Measurements from ENCODE around the gene CNTN5.
"Not testable (repeated sequence)": the region's sequence is repeated elsewhere in the genome, so short reads cannot be mapped to it uniquely, and the experiment has no call there.

The CNTN5 gene

DNA sequence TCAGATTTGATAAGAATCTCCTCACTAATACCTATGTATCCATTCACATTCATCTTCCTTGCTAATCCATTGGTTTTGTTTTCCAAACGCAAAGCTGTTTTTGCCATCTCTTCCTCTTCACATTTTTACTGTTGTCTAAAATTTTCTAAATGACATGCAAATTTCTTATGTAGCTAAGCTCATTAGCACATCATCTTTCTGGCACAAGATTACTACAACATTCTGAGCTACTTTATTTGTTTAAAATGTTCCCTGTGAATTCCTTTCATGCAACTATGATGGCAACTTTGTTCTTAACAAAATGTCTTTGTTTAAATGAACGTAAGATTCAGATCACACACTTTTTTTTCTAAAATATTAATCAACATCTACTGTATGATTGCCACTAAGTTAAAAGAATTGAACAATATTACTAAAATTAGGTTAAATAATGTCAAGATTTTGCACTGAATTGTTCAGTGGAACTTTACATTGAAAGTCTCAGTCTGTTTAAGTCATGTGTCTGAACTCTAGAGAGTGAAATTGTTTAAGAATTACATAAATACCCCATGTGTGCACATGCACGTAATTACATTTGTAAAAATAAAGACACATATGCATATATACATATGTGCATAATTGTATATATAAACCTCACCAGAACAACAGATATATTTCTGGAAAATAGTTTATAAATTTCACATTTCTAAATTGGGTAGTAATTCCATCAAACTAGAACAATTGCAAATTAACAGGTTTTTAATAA lies 688.4 kb downstream of the CNTN5 start:
- DNase-seq (ENCODE audit: low read depth in 2 of 2, low spot score in 1 of 2) = no peak

- DNase-seq (ENCODE audit: low read depth in 2 of 2, low spot score in 1 of 2) = no peak
Measured at GRCh38 chr11:99716302-99716701, 695.6 kb downstream of the CNTN5 start.

DNA sequence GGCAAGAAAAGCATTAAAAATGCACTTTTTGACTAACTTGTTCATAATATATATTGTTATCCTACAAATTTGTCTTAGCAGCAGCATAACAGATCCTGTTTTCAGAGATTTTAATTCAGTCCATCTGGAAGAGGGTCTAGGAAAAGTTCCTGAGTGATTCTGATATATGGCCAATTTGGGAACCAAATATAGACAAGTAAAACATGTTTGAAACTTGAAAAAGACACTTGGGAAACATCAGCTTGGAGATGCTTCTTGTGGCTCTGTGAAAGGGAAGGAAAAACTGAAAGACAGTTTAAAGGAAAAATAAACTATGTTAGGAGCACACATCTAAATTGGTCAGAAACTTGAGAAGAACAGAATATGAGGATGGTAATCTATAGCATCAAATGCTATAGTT lies 697.5 kb downstream of the CNTN5 start:
- no peak for DNase-seq (ENCODE audit: low read depth in 2 of 2, low spot score in 1 of 2)

DNA sequence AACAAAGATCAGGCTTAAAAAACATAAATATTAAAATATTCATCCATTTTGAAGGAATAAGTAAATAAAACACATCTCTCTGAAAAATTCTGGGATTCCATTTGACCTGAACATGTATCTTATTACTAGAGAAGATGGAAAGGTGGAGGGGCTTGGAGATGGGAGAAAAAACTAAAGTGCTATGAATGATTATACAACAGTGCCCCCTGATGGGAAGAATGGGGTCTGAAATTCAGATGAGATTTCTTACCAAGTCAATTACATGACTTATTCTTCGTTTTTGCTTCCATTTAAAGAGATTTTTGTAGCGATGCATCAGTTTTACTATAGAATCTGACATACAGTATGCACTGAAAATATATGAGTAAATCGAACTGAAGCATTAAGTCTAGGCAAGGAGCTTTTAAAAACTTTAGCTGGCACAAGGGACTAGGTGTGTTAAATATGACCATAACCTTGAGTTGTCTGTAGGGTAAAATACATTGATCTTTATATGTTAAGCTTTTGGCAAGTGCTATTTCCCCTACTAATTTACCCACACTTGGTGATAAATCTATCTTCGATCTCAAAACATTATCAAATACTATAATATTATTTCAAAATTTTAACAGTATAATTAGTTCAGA lies 718.8 kb downstream of the CNTN5 start:
- no peak for DNase-seq (ENCODE audit: low read depth in 2 of 2, low spot score in 1 of 2)

GRCh38 chr11:99742501-99742900 lies 721.8 kb downstream of the CNTN5 start:
- DNase-seq (ENCODE audit: low read depth in 2 of 2, low spot score in 1 of 2) = no peak

GRCh38 chr11:99759787-99760186 lies 739.0 kb downstream of the CNTN5 start:
- DNase-seq (ENCODE audit: low read depth in 2 of 2, low spot score in 1 of 2) = no peak

DNA sequence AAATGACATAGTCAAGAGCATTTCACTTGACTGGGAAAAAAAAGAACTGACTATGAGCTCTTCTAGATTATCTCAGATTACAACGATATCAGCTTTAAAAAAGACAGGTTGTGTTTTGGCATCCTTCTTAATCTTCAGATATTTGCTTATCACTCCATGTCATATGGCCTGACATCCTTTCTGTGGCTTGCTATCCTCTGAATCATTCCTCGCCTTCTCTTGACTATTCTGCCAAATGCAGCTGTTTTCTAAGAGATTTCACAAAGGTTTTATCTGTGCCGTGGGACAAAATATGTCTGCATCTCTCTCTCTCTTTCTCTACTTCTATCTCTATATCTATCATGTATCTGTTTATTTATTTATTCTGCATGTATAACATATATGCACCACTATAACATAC lies 746.1 kb downstream of the CNTN5 start:
- no peak for DNase-seq (ENCODE audit: low read depth in 2 of 2, low spot score in 1 of 2)

GRCh38 chr11:99773646-99774045 lies 752.9 kb downstream of the CNTN5 start:
- no peak for DNase-seq (ENCODE audit: low read depth in 2 of 2, low spot score in 1 of 2)

GRCh38 chr11:99781074-99781473 lies 760.3 kb downstream of the CNTN5 start:
- DNase-seq (ENCODE audit: low read depth in 2 of 2, low spot score in 1 of 2) = no peak

- DNase-seq (ENCODE audit: low read depth in 2 of 2, low spot score in 1 of 2) = no peak
Measured at GRCh38 chr11:99791354-99791753, 770.6 kb downstream of the CNTN5 start.

DNA sequence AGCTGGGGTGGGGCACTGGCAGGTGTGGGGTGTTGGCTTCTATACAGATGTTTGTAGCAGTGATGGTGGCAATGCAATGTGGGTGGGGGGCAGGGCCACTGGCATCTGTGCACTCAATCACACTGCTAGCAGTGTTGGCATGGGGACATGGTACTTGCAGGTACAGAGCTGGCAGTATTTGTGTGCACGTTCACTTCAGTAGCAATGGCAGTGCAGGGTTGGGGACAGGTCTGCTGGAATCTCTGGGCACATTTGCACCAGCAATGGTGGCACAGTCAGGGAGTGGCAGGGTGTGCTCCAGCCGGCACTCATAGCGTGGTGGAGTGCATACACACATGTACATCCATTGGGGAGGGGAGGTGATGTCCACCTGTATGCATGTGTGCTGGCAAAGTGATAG lies 775.2 kb downstream of the CNTN5 start:
- no peak for DNase-seq (ENCODE audit: low read depth in 2 of 2, low spot score in 1 of 2)

DNA sequence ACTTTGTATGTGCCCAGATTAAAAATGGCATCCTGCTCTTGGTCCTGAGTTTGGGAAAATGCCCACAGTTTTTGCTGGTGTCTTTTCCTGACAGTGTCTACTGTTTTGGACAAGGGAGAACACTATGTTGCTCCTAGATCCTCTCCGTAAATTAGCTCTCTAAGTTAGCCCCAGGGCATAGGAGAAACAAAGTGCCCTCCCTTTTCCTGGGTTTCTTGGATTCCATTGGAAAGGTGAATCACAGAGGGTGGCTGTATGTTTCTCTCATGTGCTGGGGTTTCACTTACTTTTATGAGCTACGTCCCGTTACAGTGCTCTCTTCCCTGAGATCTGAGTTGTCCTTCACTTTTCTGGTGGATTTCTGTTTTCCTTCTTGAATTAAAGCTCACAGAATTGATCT lies 782.8 kb downstream of the CNTN5 start:
- no peak for DNase-seq (ENCODE audit: low read depth in 2 of 2, low spot score in 1 of 2)

DNA sequence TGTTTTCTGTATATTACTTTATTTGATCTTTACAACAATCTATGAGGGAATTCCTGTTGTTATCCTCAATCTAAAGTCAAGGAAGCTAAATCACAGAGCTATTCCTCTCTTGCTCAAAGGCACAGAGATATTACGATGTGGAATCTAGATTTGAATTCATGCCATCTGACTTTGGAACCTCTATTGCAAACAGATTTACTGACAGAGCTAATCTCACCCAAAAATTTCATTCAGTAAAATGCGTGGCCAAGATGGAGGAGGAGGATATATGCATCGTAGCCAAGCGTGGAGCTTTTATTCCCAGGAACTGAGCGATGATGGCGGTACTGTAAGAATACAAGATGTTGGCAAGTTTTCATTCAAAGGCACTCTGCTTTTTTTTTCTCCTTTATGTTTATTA lies 791.8 kb downstream of the CNTN5 start:
- DNase-seq (ENCODE audit: low read depth in 2 of 2, low spot score in 1 of 2) = no peak

GRCh38 chr11:99814021-99814420 lies 793.3 kb downstream of the CNTN5 start:
- no peak for DNase-seq (ENCODE audit: low read depth in 2 of 2, low spot score in 1 of 2)

DNA sequence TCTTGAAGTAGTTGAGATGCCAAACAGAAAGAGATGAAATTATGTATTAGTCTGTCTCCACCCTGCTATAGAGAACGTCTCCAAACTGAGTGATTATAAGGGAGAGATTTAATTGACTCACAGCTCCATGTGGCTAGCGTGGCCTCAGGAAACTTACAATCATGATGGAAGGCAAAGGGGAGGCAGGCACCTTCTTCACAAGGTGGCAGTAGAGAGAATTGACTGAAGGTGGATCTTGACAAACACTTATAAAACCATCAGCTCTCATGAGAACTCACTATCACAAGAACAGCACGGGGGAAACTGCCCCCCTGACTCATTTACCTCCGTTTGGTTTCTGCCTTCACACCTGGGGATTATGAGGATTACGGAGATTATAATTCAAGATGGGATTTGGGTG lies 794.0 kb downstream of the CNTN5 start:
- DNase-seq (ENCODE audit: low read depth in 2 of 2, low spot score in 1 of 2) = no peak

GRCh38 chr11:99818991-99819390 lies 798.2 kb downstream of the CNTN5 start:
- no peak for DNase-seq (ENCODE audit: low read depth in 2 of 2, low spot score in 1 of 2)

- no peak for DNase-seq (ENCODE audit: low read depth in 2 of 2, low spot score in 1 of 2)
Measured at GRCh38 chr11:99822846-99823565, 802.3 kb downstream of the CNTN5 start.

- not testable (repeated sequence) for DNase-seq (ENCODE audit: low read depth in 2 of 2, low spot score in 1 of 2)
Measured at GRCh38 chr11:99836739-99837138, 816.0 kb downstream of the CNTN5 start.

- no peak for DNase-seq (ENCODE audit: low read depth in 2 of 2, low spot score in 1 of 2)
Measured at GRCh38 chr11:99841885-99842284, 821.1 kb downstream of the CNTN5 start.

GRCh38 chr11:99865951-99866350 lies 845.2 kb downstream of the CNTN5 start:
- DNase-seq (ENCODE audit: low read depth in 2 of 2, low spot score in 1 of 2) = no peak

- no peak for DNase-seq (ENCODE audit: low read depth in 2 of 2, low spot score in 1 of 2)
Measured at GRCh38 chr11:99881610-99882009, 860.9 kb downstream of the CNTN5 start.

- DNase-seq (ENCODE audit: low read depth in 2 of 2, low spot score in 1 of 2) = no peak
Measured at GRCh38 chr11:99884750-99885149, 864.0 kb downstream of the CNTN5 start.

Measured in stimulated activated CD8-positive, alpha-beta memory T cell treated with anti-CD3 and anti-CD28 coated beads, Interleukin-4, amount 100 ng/mL, for 4 hours (primary cell).